HG03457 (cell line): Measurements from ENCODE around the gene EID2.

Experiments used
- ATAC-seq: cut with Tn5 transposase; IDR thresholded peaks from one replicate; pipeline ENCODE4 v1.9.1; 2021; ENCODE audit warnings: moderate number of reproducible peaks; ENCODE audit not compliant: unreplicated experiment

Gene EID2

GRCh38 chr19:39506598-39506943 lies 33.4 kb downstream of the EID2 start:
- ATAC-seq, result no peak

GRCh38 chr19:39502640-39503417 lies 37.1 kb downstream of the EID2 start:
- ATAC-seq, result no peak

GRCh38 chr19:39501340-39501739 lies 38.6 kb downstream of the EID2 start:
- ATAC-seq, result no peak

GRCh38 chr19:39500543-39500942 lies 39.4 kb downstream of the EID2 start:
- no peak for ATAC-seq

- no peak for ATAC-seq
Measured at GRCh38 chr19:39499932-39500331, 40.0 kb downstream of the EID2 start.

- no peak for ATAC-seq
Measured at GRCh38 chr19:39498798-39499642, 40.9 kb downstream of the EID2 start, which contains the start of gene DLL3. Gene DLL3 (plus strand): TSS chr19:39498947. CDS start chr19:39498975, 28 bp downstream.

GRCh38 chr19:39497996-39498797 lies 41.8 kb downstream of the EID2 start:
- no peak for ATAC-seq

- ATAC-seq, result no peak
Measured at GRCh38 chr19:39497701-39497995, 42.3 kb downstream of the EID2 start.

- ATAC-seq, result no peak
Measured at GRCh38 chr19:39496063-39496462, 43.9 kb downstream of the EID2 start.

GRCh38 chr19:39494661-39495060 lies 45.3 kb downstream of the EID2 start:
- ATAC-seq, result no peak

- ATAC-seq, result no peak
Measured at GRCh38 chr19:39492788-39493187, 47.2 kb downstream of the EID2 start.

GRCh38 chr19:39492225-39492624 lies 47.7 kb downstream of the EID2 start:
- ATAC-seq, result no peak

GRCh38 chr19:39489756-39490155 lies 50.2 kb downstream of the EID2 start:
- no peak for ATAC-seq
